Measurements from ENCODE around the gene EIF4ENIF1.
"Not testable (repeated sequence)": the region's sequence is repeated elsewhere in the genome, so short reads cannot be mapped to it uniquely, and the experiment has no call there.

EIF4ENIF1 gene

GRCh38 chr22:31442768-31443489, 46.7 kb downstream of the EIF4ENIF1 start:
- DNase-seq = peak; percentile 8

GRCh38 chr22:31441652-31442051, 48.0 kb downstream of the EIF4ENIF1 start:
- DNase-seq = no peak

- no peak for DNase-seq
Observed at GRCh38 chr22:31440681-31441080, 49.0 kb downstream of the EIF4ENIF1 start.

- no peak for DNase-seq
Observed at GRCh38 chr22:31439808-31440207, 49.8 kb downstream of the EIF4ENIF1 start.

- no peak for DNase-seq
Observed at GRCh38 chr22:31436132-31436531, 53.5 kb downstream of the EIF4ENIF1 start.

GRCh38 chr22:31431950-31432349, 57.7 kb downstream of the EIF4ENIF1 start:
- no peak for DNase-seq

GRCh38 chr22:31425331-31426050, 64.2 kb downstream of the EIF4ENIF1 start:
- DNase-seq = no peak

GRCh38 chr22:31402350-31402749, 87.3 kb downstream of the EIF4ENIF1 start:
- DNase-seq = not testable (repeated sequence)

GRCh38 chr22:31400023-31400397, 89.6 kb downstream of the EIF4ENIF1 start:
- no peak for DNase-seq

GRCh38 chr22:31399211-31400022, 90.2 kb downstream of the EIF4ENIF1 start, which contains the start of gene DRG1:
Gene DRG1, plus strand, starts transcription at chr22:31399604. Its CDS starts 80 bp downstream, at chr22:31399684.
- peak; percentile 98 for DNase-seq

GRCh38 chr22:31398231-31398630, 91.4 kb downstream of the EIF4ENIF1 start:
- DNase-seq = peak; percentile 19

GRCh38 chr22:31394326-31394725, 95.3 kb downstream of the EIF4ENIF1 start:
- no peak for DNase-seq

- DNase-seq = no peak
Observed at GRCh38 chr22:31393893-31394292, 95.7 kb downstream of the EIF4ENIF1 start.

All from eye (tissue), 1 donor.